Measurements from ENCODE around the gene CTSA.

DNA sequence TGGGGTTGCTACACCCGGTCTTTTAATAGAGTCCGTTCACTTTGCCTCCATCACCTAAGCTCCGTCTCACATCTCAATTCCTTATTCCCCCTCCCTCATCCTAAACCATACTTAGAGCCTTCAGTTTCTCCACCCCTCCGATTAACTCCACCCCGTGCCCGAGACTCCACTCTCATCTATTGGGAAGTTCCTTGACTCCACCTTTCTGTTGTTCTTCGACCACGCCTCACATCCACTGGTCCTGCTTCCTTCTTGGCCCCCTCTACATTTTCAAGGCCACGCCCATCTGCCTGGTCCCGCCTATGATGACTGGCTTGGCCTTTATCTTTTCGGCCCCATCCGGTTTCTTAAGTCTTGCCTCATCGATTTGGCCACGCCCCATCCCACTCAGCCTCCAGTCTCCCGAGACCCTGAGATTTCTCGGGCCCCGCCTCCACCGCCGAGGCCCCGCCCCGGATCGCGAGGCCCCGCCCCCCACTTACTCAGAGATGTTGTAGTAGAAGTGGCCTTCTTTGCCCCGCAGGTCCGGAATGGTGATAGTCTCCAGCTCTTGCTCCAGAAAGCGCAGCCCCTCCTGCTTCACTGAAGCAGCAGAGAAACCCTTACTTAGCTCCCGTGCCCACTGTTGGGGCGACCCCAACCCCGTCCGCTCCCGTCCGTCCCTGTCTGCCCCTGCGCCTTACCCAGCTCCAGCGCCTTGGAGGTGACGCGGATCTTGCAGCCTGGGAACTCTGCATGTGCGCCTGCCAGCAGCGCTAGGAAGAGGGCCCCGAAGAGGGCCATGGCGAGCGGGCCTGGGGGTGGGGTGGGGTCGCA lies 19.7 kb downstream of the CTSA start:
- TF ChIP-seq, protein P1, sequence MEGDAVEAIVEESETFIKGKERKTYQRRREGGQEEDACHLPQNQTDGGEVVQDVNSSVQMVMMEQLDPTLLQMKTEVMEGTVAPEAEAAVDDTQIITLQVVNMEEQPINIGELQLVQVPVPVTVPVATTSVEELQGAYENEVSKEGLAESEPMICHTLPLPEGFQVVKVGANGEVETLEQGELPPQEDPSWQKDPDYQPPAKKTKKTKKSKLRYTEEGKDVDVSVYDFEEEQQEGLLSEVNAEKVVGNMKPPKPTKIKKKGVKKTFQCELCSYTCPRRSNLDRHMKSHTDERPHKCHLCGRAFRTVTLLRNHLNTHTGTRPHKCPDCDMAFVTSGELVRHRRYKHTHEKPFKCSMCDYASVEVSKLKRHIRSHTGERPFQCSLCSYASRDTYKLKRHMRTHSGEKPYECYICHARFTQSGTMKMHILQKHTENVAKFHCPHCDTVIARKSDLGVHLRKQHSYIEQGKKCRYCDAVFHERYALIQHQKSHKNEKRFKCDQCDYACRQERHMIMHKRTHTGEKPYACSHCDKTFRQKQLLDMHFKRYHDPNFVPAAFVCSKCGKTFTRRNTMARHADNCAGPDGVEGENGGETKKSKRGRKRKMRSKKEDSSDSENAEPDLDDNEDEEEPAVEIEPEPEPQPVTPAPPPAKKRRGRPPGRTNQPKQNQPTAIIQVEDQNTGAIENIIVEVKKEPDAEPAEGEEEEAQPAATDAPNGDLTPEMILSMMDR (conservative IDR thresholded peaks at IDR 0.05; ENCODE audit: low read depth, low read length) = no peak
- TF ChIP-seq CEBPB (IDR thresholded peaks at IDR 0.05; ENCODE audit: low read depth, low read length) (peak; percentile 97), POLR2A (IDR thresholded peaks at IDR 0.05; ENCODE audit: low read depth, low read length) (no peak), SMC3 (IDR thresholded peaks at IDR 0.05; ENCODE audit: low read depth, low read length) (no peak), RAD21 (IDR thresholded peaks at IDR 0.05; ENCODE audit: low read length) (no peak), NFE2L2 (IDR thresholded peaks at IDR 0.05; ENCODE audit: low read depth, low read length) (peak; percentile 23; the same call in 1 of the 2 replicates), CHD1 (IDR thresholded peaks at IDR 0.05; ENCODE audit: low read depth, low read length) (no peak)
